Body of pancreas (tissue), 4 donors: ENCODE data around the gene TSPO2. TPM values are rescaled to one million over a fixed set of nuclear protein-coding genes. Genes with fewer than 3 reads are reported as not detected.

Experiments
- ATAC-seq: fragments of 150-250 bp; one replicate; pipeline ENCODE4 v1.9.1; 2016
- DNase-seq, 4 donors: peaks; one replicate each; pipeline ENCODE4 v3.0.0-alpha.2; 2019
- H3K27ac ChIP-seq, 4 donors: fragments of 200-600 bp; sonication (generic); 1 replicate in 3 of 4; 2 replicates in 1 of 4; pipeline versions ENCODE4 v1.5.1 to v1.6.1; 2016 to 2019; ENCODE audit warnings: mild to moderate bottlenecking in 1 of 4, mixed read lengths in 1 of 4, moderate library complexity in 1 of 4
- H3K27me3 ChIP-seq, 2 donors: fragments of 200-600 bp; sonication (generic); one replicate each; pipeline ENCODE4 v1.6.0; 2016; ENCODE audit warnings: mild to moderate bottlenecking in 1 of 2
- H3K36me3 ChIP-seq, 2 donors: fragments of 200-600 bp; sonication (generic); replicated peaks in 1 of 2; 2 replicates each; pipeline ENCODE4 v1.5.1; 2016; ENCODE audit warnings: low read depth in 2 of 2; ENCODE audit not compliant: insufficient read depth in 1 of 2
- H3K4me1 ChIP-seq: fragments of 200-600 bp; sonication (generic); one replicate; pipeline ENCODE4 v1.6.0; 2016
- H3K4me3 ChIP-seq, 2 donors: fragments of 200-600 bp; sonication (generic); 1 replicate in 1 of 2; 2 replicates in 1 of 2; pipeline ENCODE4 v1.5.1; 2016 to 2019
- H3K9me3 ChIP-seq, 3 donors: fragments of 200-600 bp; sonication (generic); 1 replicate in 2 of 3; 2 replicates in 1 of 3; pipeline ENCODE4 v1.5.1; 2016
- CTCF ChIP-seq, 7 experiments: fragments of 450-650 bp in 4 of 7; fragments of 200-600 bp in 3 of 7; sonication (generic) in 3 of 7; IDR thresholded peaks; one replicate each; pipeline ENCODE4 v1.5.1; 2016 to 2019; ENCODE audit warnings: antibody characterized with exemption in 7 of 7
- POLR2A ChIP-seq, 3 donors: fragments of 450-650 bp; IDR thresholded peaks; one replicate each; pipeline ENCODE4 v1.6.1; 2016; ENCODE audit warnings: antibody characterized with exemption in 3 of 3, mild to moderate bottlenecking in 2 of 3
- WGBS, 2 donors: methylation state at CpG; one replicate each; pipeline ENCODE4 v1.1.5; 2017; 5-methylcytosine and 5-hydroxymethylcytosine counted together
- intact Hi-C: fragments of 100-400 bp; cut with DNase I; formaldehyde crosslinking; loops from one replicate; pipeline ENCODE4 v1.15.1; 2023
- total RNA-seq, 2 donors: library from RNA; depleted of rRNA; stranded (reverse); fragments of >200 nt; gene quantifications; one replicate each; pipeline ENCODE4 v1.1.0, GENCODE V29; 2016

TSPO2 gene
- total RNA-seq, 2 donors from 2014 or later: not detected

GRCh38 chr6:41027241-41027640 is 15.0 kb upstream of the TSPO2 start:
- H3K36me3 ChIP-seq: peaks cover 0 to 2% of the 10 kb centered on the region in 2 donors
- DNase-seq (no peak), ATAC-seq (no peak)
- peak overlapping the region; percentile 82 to 85 (median 84) for H3K27ac ChIP-seq
- TF ChIP-seq CTCF (IDR thresholded peaks at IDR 0.05): no peak
- no peak for TF ChIP-seq POLR2A (IDR thresholded peaks at IDR 0.05)
- intact Hi-C loops: no loop called here
- peaks cover 47% of the 10 kb centered on the region for H3K4me1 ChIP-seq
- WGBS, 2 donors: 17 to 19% methylated on average over 4 of the region's 4 CpGs
- H3K9me3 ChIP-seq: no peaks in the 10 kb centered on the region
- H3K27me3 ChIP-seq: no peaks in the 10 kb centered on the region
- H3K4me3 ChIP-seq: peak overlapping the region in 1 of 2 donors; percentile 15

GRCh38 chr6:41027799-41028560 is 14.3 kb upstream of the TSPO2 start:
- H3K27ac ChIP-seq: peak overlapping the region; percentile 82 to 85 (median 84)
- H3K4me3 ChIP-seq: peak overlapping the region in 1 of 2 donors; percentile 15
- peak; percentile 95 for ATAC-seq
- DNase-seq: peak; percentile 85 to 92 (median 89)
- intact Hi-C loops: no loop called here
- no peaks in the 10 kb centered on the region for H3K9me3 ChIP-seq
- WGBS, 2 donors: 3 to 10% methylated on average over 37 to 45 of the region's 45 CpGs
- no peaks in the 10 kb centered on the region for H3K27me3 ChIP-seq
- H3K4me1 ChIP-seq: peaks cover 39% of the 10 kb centered on the region
- TF ChIP-seq CTCF (IDR thresholded peaks at IDR 0.05) (peak; percentile 96 to 99 (median 99)), POLR2A (IDR thresholded peaks at IDR 0.05) (peak; percentile 38 to 64 (median 50))
- H3K36me3 ChIP-seq: peaks cover 0 to 5% of the 10 kb centered on the region in 2 donors

- H3K27me3 ChIP-seq: no peaks in the 10 kb centered on the region
- intact Hi-C loops: no loop called here
- ATAC-seq (peak; percentile 67), DNase-seq (no peak)
- no peak for TF ChIP-seq POLR2A (IDR thresholded peaks at IDR 0.05)
- no peak for TF ChIP-seq CTCF (IDR thresholded peaks at IDR 0.05)
- H3K4me3 ChIP-seq: no peak overlapping the region
- peak overlapping the region; percentile 82 to 85 (median 84) for H3K27ac ChIP-seq
- H3K4me1 ChIP-seq: peaks cover 36% of the 10 kb centered on the region
- peaks cover 0 to 8% of the 10 kb centered on the region in 2 donors for H3K36me3 ChIP-seq
- H3K9me3 ChIP-seq: no peaks in the 10 kb centered on the region
- 33 to 56% methylated on average over 10 to 13 of the region's 13 CpGs for WGBS, 2 donors
These were observed 13.5 kb upstream of the TSPO2 start for GRCh38 chr6:41028561-41029412.

- ATAC-seq: no peak
These were observed 9.4 kb upstream of the TSPO2 start for GRCh38 chr6:41032830-41033229.

More at GRCh38 chr6:41032830-41033229, 9.4 kb upstream of the TSPO2 start:
- H3K36me3 ChIP-seq: peaks cover 0 to 8% of the 10 kb centered on the region in 2 donors
- H3K27me3 ChIP-seq: no peaks in the 10 kb centered on the region
- H3K4me1 ChIP-seq: peaks cover 43% of the 10 kb centered on the region
- TF ChIP-seq CTCF (IDR thresholded peaks at IDR 0.05): no peak
- no peak for TF ChIP-seq POLR2A (IDR thresholded peaks at IDR 0.05)
- H3K9me3 ChIP-seq: no peaks in the 10 kb centered on the region
- no peak for DNase-seq
- H3K4me3 ChIP-seq: no peak overlapping the region
- no peak overlapping the region for H3K27ac ChIP-seq
- 87 to 93% methylated on average over 12 to 15 of the region's 15 CpGs for WGBS, 2 donors
- intact Hi-C loops: loop anchor here (5.0 kb wide), 1 partner anchor 34 kb away; no protein-coding TSS in a partner anchor
